Astrocyte (in vitro differentiated cells and primary cell): ENCODE measurements around the gene PSME4. TPM values are rescaled to one million over a fixed set of nuclear protein-coding genes. Genes with fewer than 3 reads are reported as not detected.

Experiments
- DNase-seq: peaks from one replicate; pipeline ENCODE4 v3.0.0-alpha.2; 2010; ENCODE audit warnings: low read depth
- FAIRE-seq: peaks from 2 replicates; lab custom pipeline; 2011; peaks lifted over from hg19 to GRCh38; lab: Jason Lieb, UNC
- H2AFZ ChIP-seq: 2 replicates; pipeline ENCODE4 v1.6.0; 2012; ENCODE audit warnings: low read depth, low read length, inconsistent platforms
- H3K27ac ChIP-seq: 2 replicates; pipeline ENCODE4 v1.5.1; 2011; ENCODE audit warnings: low read depth, low read length, inconsistent platforms
- H3K27me3 ChIP-seq: 2 replicates; pipeline ENCODE4 v1.6.0; 2011; ENCODE audit warnings: low read length, inconsistent platforms; ENCODE audit not compliant: insufficient read depth
- H3K36me3 ChIP-seq: 2 replicates; pipeline ENCODE4 v1.5.1; 2011; ENCODE audit warnings: low read length, inconsistent platforms; ENCODE audit not compliant: insufficient read depth
- H3K4me1 ChIP-seq: 2 replicates; pipeline ENCODE4 v1.5.1; 2011; ENCODE audit warnings: low read length, inconsistent platforms; ENCODE audit not compliant: insufficient read depth
- H3K4me2 ChIP-seq: 2 replicates; pipeline ENCODE4 v1.6.0; 2012; ENCODE audit warnings: low read length, inconsistent platforms
- H3K4me3 ChIP-seq: 2 replicates; pipeline ENCODE4 v1.5.1; 2011; ENCODE audit warnings: low read depth, mild to moderate bottlenecking, low read length, inconsistent platforms; ENCODE audit not compliant: insufficient read depth
- H3K79me2 ChIP-seq: 2 replicates; pipeline ENCODE4 v1.6.0; 2012; ENCODE audit warnings: mild to moderate bottlenecking, low read length, inconsistent platforms; ENCODE audit not compliant: insufficient read depth
- H3K9ac ChIP-seq: 2 replicates; pipeline ENCODE4 v1.6.0; 2012; ENCODE audit warnings: mild to moderate bottlenecking, low read length, inconsistent platforms
- H3K9me3 ChIP-seq: 2 replicates; pipeline ENCODE4 v1.5.1; 2012; ENCODE audit warnings: low read depth, mild to moderate bottlenecking, low read length, inconsistent platforms; ENCODE audit not compliant: insufficient read depth
- H4K20me1 ChIP-seq: 2 replicates; pipeline ENCODE4 v1.6.0; 2012; ENCODE audit warnings: low read length, inconsistent platforms; ENCODE audit not compliant: insufficient read depth
- H3K27ac Mint-ChIP-seq: one replicate; pipeline ENCODE4 v1.8.0; 2021; ENCODE audit warnings: mild to moderate bottlenecking, mixed read lengths; ENCODE audit not compliant: unreplicated experiment
- H3K27me3 Mint-ChIP-seq: one replicate; pipeline ENCODE4 v1.8.0; 2021; ENCODE audit warnings: low read depth, mixed read lengths; ENCODE audit not compliant: unreplicated experiment
- H3K36me3 Mint-ChIP-seq: one replicate; pipeline ENCODE4 v1.8.0; 2021; ENCODE audit warnings: low read depth, mixed read lengths; ENCODE audit not compliant: unreplicated experiment
- H3K4me1 Mint-ChIP-seq: one replicate; pipeline ENCODE4 v1.8.0; 2021; ENCODE audit warnings: low read depth, mixed read lengths; ENCODE audit not compliant: unreplicated experiment
- H3K4me3 Mint-ChIP-seq: one replicate; pipeline ENCODE4 v1.8.0; 2021; ENCODE audit warnings: mild to moderate bottlenecking, moderate library complexity, mixed read lengths; ENCODE audit not compliant: unreplicated experiment
- H3K9me3 Mint-ChIP-seq: one replicate; pipeline ENCODE4 v1.8.0; 2021; ENCODE audit warnings: mild to moderate bottlenecking, mixed read lengths; ENCODE audit not compliant: unreplicated experiment
- CTCF ChIP-seq: IDR thresholded peaks from 2 replicates; pipeline ENCODE4 v1.5.1; 2011; ENCODE audit warnings: low read depth, mild to moderate bottlenecking, inconsistent platforms, low read length, moderate library complexity; ENCODE audit not compliant: insufficient read depth
- EZH2 ChIP-seq: IDR thresholded peaks from 2 replicates; pipeline ENCODE4 v1.6.1; 2012; ENCODE audit warnings: mild to moderate bottlenecking, low read length, inconsistent platforms; ENCODE audit not compliant: insufficient read depth
- total RNA-seq: library from RNA; stranded (reverse); gene quantifications from 2 replicates; pipeline ENCODE4 v1.2.1, GENCODE V29; 2021

Gene PSME4
- total RNA-seq, 1 donor from 2014 or later: 110 TPM

GRCh38 chr2:53865264-53865663, 105.5 kb downstream of the PSME4 start:
- no peak overlapping the region for H3K4me2 ChIP-seq
- FAIRE-seq (no peak), DNase-seq (no peak)
- Mint-ChIP-seq H3K4me1 (peaks cover 4% of the 10 kb centered on the region), H3K9me3 (no peaks in the 10 kb centered on the region), H3K27me3 (no peaks in the 10 kb centered on the region), H3K36me3 (peaks cover 5% of the 10 kb centered on the region), H3K27ac (no peak overlapping the region), H3K4me3 (no peak overlapping the region)
- H2AFZ ChIP-seq: no peak overlapping the region
- no peak overlapping the region for H3K4me3 ChIP-seq
- peaks cover 42% of the 10 kb centered on the region for H3K36me3 ChIP-seq
- no peaks in the 10 kb centered on the region for H3K9me3 ChIP-seq
- H3K79me2 ChIP-seq: no peaks in the 10 kb centered on the region
- no peak overlapping the region for H3K9ac ChIP-seq
- H3K27ac ChIP-seq: no peak overlapping the region
- peaks cover 18% of the 10 kb centered on the region for H4K20me1 ChIP-seq
- peaks cover under 1% of the 10 kb centered on the region for H3K4me1 ChIP-seq
- no peaks in the 10 kb centered on the region for H3K27me3 ChIP-seq
- TF ChIP-seq CTCF (no peak), EZH2 (no peak)

DNA sequence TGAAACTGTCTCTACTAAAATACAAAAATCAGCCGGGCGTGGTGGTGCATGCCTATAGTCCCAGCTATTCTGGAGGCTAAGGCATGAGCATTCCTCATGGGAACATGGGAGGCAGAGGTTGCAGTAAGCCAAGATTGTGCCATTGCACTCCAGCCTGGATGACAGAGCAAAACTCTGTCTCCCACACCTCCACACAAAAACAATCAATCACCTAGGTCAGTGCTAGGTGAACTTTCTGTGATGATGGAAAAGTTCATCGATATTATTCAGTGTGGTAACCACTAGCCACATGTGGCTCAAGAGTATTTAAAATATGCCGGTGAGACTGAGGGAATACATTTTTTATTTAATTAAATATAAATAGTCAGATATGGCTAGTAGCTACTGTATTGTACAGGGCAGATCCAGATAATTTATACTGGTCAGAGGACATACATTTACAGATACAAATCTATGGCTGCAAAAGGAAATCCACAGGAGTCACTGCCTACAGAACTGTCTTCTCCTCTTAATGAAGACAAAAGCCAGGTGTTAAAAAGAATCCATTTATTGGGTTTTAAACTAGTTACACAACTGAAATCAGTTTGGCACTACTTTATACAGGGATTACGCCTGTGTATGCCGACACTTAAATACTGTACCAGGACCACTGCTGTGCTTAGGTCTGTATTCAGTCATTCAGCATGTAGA, 107.1 kb downstream of the PSME4 start:
- Mint-ChIP-seq H3K36me3 (peaks cover 5% of the 10 kb centered on the region), H3K27me3 (no peaks in the 10 kb centered on the region), H3K4me1 (peaks cover 5% of the 10 kb centered on the region), H3K4me3 (no peak overlapping the region), H3K27ac (no peak overlapping the region), H3K9me3 (no peaks in the 10 kb centered on the region)
- Histone ChIP-seq H3K79me2 (no peaks in the 10 kb centered on the region), H3K9me3 (no peaks in the 10 kb centered on the region), H3K36me3 (peaks cover 28% of the 10 kb centered on the region), H4K20me1 (peaks cover 23% of the 10 kb centered on the region), H3K9ac (no peak overlapping the region), H3K27ac (no peak overlapping the region), H3K4me3 (no peak overlapping the region), H2AFZ (no peak overlapping the region), H3K4me1 (peaks cover 7% of the 10 kb centered on the region), H3K27me3 (no peaks in the 10 kb centered on the region), H3K4me2 (no peak overlapping the region)
- no peak for FAIRE-seq
- DNase-seq: no peak
- no peak for TF ChIP-seq EZH2

- H3K36me3 Mint-ChIP-seq: peaks cover 5% of the 10 kb centered on the region
- peaks cover 29% of the 10 kb centered on the region for H4K20me1 ChIP-seq
- no peak overlapping the region for H3K9ac ChIP-seq
- H2AFZ ChIP-seq: no peak overlapping the region
- no peaks in the 10 kb centered on the region for H3K27me3 ChIP-seq
- H3K27ac ChIP-seq: no peak overlapping the region
- H3K36me3 ChIP-seq: peaks cover 23% of the 10 kb centered on the region
- no peaks in the 10 kb centered on the region for H3K27me3 Mint-ChIP-seq
- H3K4me3 ChIP-seq: no peak overlapping the region
- peaks cover 7% of the 10 kb centered on the region for H3K4me1 ChIP-seq
- H3K9me3 Mint-ChIP-seq: no peaks in the 10 kb centered on the region
- TF ChIP-seq EZH2 (no peak), CTCF (no peak)
- DNase-seq (no peak), FAIRE-seq (no peak)
- H3K4me2 ChIP-seq: no peak overlapping the region
- no peak overlapping the region for H3K27ac Mint-ChIP-seq
- peaks cover 5% of the 10 kb centered on the region for H3K4me1 Mint-ChIP-seq
- no peak overlapping the region for H3K4me3 Mint-ChIP-seq
- H3K9me3 ChIP-seq: no peaks in the 10 kb centered on the region
- H3K79me2 ChIP-seq: peaks cover 3% of the 10 kb centered on the region
These were observed 109.0 kb downstream of the PSME4 start for GRCh38 chr2:53861824-53862223.
